SK-N-MC (cell line): ENCODE measurements around the gene HIRA.

Experiments
- DNase-seq: peaks from one replicate; pipeline ENCODE4 v3.0.0-alpha.2; 2011; ENCODE audit warnings: low read depth, low spot score
- H3K27ac ChIP-seq: fragments of 200-600 bp; sonication (generic); 2 replicates; pipeline ENCODE4 v1.5.1; 2016; ENCODE audit warnings: mixed run types
- H3K36me3 ChIP-seq: fragments of 200-600 bp; sonication (generic); 2 replicates; pipeline ENCODE4 v1.6.1; 2017; ENCODE audit warnings: antibody characterized with exemption, low read length, mixed read lengths; ENCODE audit not compliant: insufficient read depth
- H3K4me3 ChIP-seq: fragments of 200-600 bp; sonication (generic); 2 replicates; pipeline ENCODE4 v1.5.1; 2016
- H3K9ac ChIP-seq: fragments of 200-600 bp; sonication (generic); 2 replicates; pipeline ENCODE4 v1.8.0; 2017; ENCODE audit warnings: mixed run types, mixed read lengths; ENCODE audit not compliant: insufficient read length
- H3K9me3 ChIP-seq: fragments of 200-600 bp; sonication (generic); 2 replicates; pipeline ENCODE4 v1.6.1; 2017; ENCODE audit warnings: low read depth, mild to moderate bottlenecking, antibody characterized with exemption, low read length, moderate library complexity, mixed read lengths
- EZH2 ChIP-seq: fragments of 200-600 bp; sonication (generic); IDR thresholded peaks from one replicate; pipeline ENCODE4 v1.6.1; 2017; ENCODE audit warnings: antibody characterized with exemption
- FOXP2 ChIP-seq: optimal IDR thresholded peaks from 2 replicates; pipeline ENCODE3; 2011; ENCODE audit warnings: mild to moderate bottlenecking, moderate library complexity; ENCODE audit not compliant: insufficient read depth; ENCODE audit errors: extremely low read length, control extremely low read depth
- POLR2AphosphoS5 ChIP-seq: IDR thresholded peaks from 2 replicates; pipeline ENCODE4 v1.6.1; 2012; ENCODE audit warnings: mild to moderate bottlenecking, low read depth, low read length, borderline replicate concordance

The HIRA gene

GRCh38 chr22:19360300-19360792, 71.2 kb downstream of the HIRA start:
- peaks cover 59% of the 10 kb centered on the region for H3K36me3 ChIP-seq
- TF ChIP-seq EZH2 = no peak
- no peak for TF ChIP-seq FOXP2
- TF ChIP-seq POLR2AphosphoS5 = no peak
- H3K27ac ChIP-seq = no peak overlapping the region
- H3K9me3 ChIP-seq = no peaks in the 10 kb centered on the region
- H3K4me3 ChIP-seq = no peak overlapping the region
- no peak for DNase-seq
- H3K9ac ChIP-seq = no peak overlapping the region

- no peak for DNase-seq
- H3K36me3 ChIP-seq = peaks cover 60% of the 10 kb centered on the region
Measured at GRCh38 chr22:19359554-19360299, 71.8 kb downstream of the HIRA start.

GRCh38 chr22:19358703-19359553, 72.6 kb downstream of the HIRA start:
- Histone ChIP-seq H3K27ac (no peak overlapping the region), H3K36me3 (peaks cover 56% of the 10 kb centered on the region), H3K9me3 (no peaks in the 10 kb centered on the region), H3K9ac (no peak overlapping the region), H3K4me3 (no peak overlapping the region)
- TF ChIP-seq EZH2 = no peak
- no peak for TF ChIP-seq FOXP2
- TF ChIP-seq POLR2AphosphoS5 = no peak
- DNase-seq = no peak

More at GRCh38 chr22:19359554-19360299, 71.8 kb downstream of the HIRA start:
- H3K9ac ChIP-seq = no peak overlapping the region
- H3K4me3 ChIP-seq = no peak overlapping the region
- H3K9me3 ChIP-seq = no peaks in the 10 kb centered on the region
- no peak overlapping the region for H3K27ac ChIP-seq
- TF ChIP-seq FOXP2 (no peak), POLR2AphosphoS5 (no peak), EZH2 (no peak)

GRCh38 chr22:19358195-19358594, 73.3 kb downstream of the HIRA start:
- DNase-seq = no peak
- Histone ChIP-seq H3K36me3 (peaks cover 53% of the 10 kb centered on the region), H3K9ac (no peak overlapping the region), H3K27ac (no peak overlapping the region), H3K9me3 (no peaks in the 10 kb centered on the region), H3K4me3 (no peak overlapping the region)
- TF ChIP-seq EZH2 (no peak), FOXP2 (no peak), POLR2AphosphoS5 (no peak)

GRCh38 chr22:19357270-19358105, 74.0 kb downstream of the HIRA start:
- TF ChIP-seq POLR2AphosphoS5 (no peak), FOXP2 (no peak), EZH2 (no peak)
- Histone ChIP-seq H3K4me3 (no peak overlapping the region), H3K36me3 (peaks cover 53% of the 10 kb centered on the region), H3K9ac (no peak overlapping the region), H3K27ac (no peak overlapping the region), H3K9me3 (no peaks in the 10 kb centered on the region)
- DNase-seq = no peak

- no peak for DNase-seq
- Histone ChIP-seq H3K4me3 (no peak overlapping the region), H3K9ac (no peak overlapping the region), H3K9me3 (no peaks in the 10 kb centered on the region), H3K27ac (no peak overlapping the region), H3K36me3 (peaks cover 56% of the 10 kb centered on the region; the same call in 1 of the 2 replicates)
- no peak for TF ChIP-seq EZH2
- no peak for TF ChIP-seq FOXP2
- TF ChIP-seq POLR2AphosphoS5 = no peak
Measured at GRCh38 chr22:19356708-19357269, 74.7 kb downstream of the HIRA start.

- Histone ChIP-seq H3K9ac (no peak overlapping the region), H3K27ac (no peak overlapping the region), H3K4me3 (no peak overlapping the region), H3K9me3 (no peaks in the 10 kb centered on the region), H3K36me3 (peaks cover 54% of the 10 kb centered on the region; the same call in 1 of the 2 replicates)
- no peak for TF ChIP-seq EZH2
- no peak for TF ChIP-seq FOXP2
- TF ChIP-seq POLR2AphosphoS5 = no peak
- no peak for DNase-seq
Measured at GRCh38 chr22:19355413-19356157, 75.9 kb downstream of the HIRA start.
